ENCODE measurements around the gene MSH5.

- TF ChIP-seq EP300 (IDR thresholded peaks at IDR 0.05), result no peak
- no peak for TF ChIP-seq CTCF (IDR thresholded peaks at IDR 0.05)
Measured at GRCh38 chr6:31721351-31722020, 18.3 kb upstream of the MSH5 start, which contains the start of gene LY6G6C.

Measured in ovary (tissue), 3 donors.